ENCODE data around the gene KDELR1.

KDELR1 gene

DNA sequence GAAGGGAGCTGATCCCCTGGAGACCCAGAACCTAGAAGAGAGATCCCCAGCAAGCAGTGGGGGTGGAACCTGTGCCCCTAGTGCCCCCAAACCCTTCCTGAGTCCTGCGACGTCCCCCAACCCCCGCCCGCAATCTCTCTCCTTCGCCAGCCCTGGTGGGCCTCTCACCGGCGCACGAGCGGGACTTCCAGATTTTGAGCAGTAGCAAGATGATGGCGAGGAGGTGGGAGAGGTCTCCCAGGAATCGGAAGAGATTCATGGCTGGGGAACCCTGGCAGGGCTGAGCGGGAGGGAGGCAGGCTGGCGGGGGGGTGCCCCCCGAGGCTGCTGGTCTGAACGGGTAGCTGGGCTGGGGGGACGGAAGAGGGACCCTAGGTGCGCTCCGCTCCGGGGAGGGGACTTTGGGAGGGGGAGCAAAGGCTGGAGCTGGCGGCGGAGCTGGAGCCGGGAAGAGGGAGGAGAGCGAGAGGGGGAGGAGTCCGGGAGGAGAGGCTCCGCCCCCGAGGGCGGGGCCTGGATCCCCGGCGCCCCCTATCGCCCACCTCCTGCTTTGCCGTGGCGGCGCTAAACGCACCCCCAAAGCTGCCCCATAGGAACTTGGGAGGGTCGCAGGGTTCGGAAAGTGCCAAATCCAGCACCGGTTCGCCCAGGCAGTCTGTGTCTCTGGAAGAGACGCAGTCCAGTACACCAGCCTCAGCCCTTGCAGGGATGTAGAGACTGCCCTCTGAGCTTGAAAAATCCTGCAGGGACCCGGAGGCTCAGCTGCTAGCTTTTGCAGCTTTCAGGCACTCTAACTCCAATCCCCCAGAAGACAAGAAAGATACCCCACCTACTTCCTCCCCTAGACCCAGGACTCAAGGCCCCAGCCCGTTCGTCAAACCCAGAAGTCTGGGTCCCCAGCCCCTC, at the start of gene KDELR1:
TSS of gene KDELR1 (minus strand) at position 452 of the 906 bp plus-strand sequence. CDS start at position 259, 193 bp downstream.
- DNase-seq = peak; percentile 36 to 57

DNA sequence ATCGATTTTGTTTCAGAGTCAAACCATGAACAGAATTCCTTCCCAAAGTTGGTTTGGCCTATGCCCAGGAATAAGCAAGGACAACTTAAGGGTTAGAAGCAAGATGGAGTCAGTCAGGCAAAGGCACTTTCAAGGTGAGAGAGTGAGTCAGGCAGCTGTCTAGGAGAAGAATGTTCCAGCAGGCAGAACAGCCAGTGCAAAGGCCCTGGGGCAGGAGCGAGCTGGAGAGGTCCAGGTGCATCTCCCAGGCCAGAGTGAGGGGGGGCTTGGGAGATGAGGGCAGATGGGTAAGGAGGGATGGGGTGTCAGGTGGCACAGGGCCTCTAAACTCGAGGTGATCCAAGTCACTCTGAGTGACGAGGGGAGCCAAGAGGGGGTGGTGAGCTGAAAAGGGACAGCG, 45.2 kb upstream of the KDELR1 start:
- no peak for DNase-seq

DNA sequence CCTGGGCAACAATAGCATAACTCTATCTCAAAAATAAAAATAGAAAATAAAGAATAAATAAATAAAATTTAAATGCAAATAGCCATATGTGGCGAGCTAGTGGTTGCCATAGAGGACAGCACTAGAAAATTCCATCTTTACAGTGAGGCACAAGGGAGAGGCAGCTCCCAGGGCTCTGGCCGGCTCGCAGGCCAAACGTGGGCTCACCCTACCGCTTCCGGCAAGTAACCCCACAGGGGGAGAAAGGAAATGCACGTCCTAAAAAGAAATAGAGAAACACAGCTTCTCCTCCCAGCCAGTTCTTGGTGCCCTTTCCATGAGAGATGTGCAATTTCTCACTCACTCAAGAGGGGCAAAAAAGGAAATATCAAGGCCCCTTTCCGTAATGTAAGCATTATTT, 42.0 kb upstream of the KDELR1 start:
- no peak for DNase-seq

DNA sequence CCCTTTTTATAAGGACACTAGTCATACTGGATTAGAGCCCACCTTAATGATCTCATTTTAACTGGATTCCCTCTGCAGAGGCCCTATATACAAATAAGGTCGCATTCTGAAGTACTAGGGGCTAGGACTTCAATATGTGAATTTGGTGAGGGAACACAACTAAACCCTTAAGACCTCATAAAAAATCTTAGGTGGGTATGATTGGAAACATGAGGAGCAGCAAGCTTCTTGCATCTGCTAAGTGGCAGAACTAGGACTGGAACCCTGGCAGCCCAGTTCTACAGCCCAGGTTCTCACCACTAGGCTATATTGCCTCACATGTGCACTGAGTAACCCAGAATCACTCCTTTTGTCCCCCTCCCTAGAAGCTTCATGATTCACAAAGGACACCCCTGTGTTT, 37.3 kb upstream of the KDELR1 start:
- DNase-seq = no peak

DNA sequence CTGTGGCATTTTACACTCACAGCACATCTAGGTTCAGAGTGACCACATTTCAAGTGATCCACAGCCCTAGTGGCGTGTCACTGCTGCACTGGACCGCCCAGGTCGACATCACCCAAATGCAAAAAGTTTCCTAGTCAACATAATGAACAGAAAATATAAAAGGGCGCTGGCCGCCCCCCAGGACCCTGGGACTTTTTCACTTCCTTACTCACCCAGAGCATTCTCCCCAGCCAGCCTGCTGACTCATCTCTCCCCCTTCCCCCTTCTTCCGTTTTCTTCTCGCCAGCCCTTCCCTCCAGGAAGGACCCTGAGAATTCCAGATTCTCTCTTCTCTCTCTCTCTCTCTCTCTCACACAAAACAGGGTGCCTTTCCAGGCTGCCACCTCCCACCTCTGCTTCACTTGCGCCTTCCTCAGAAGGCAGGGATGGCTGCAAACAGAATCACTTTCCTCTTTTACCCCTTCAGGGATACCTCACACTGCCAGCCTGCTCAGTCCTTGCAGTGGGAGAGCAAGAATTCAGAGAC, 33.4 kb upstream of the KDELR1 start:
- DNase-seq = no peak

DNA sequence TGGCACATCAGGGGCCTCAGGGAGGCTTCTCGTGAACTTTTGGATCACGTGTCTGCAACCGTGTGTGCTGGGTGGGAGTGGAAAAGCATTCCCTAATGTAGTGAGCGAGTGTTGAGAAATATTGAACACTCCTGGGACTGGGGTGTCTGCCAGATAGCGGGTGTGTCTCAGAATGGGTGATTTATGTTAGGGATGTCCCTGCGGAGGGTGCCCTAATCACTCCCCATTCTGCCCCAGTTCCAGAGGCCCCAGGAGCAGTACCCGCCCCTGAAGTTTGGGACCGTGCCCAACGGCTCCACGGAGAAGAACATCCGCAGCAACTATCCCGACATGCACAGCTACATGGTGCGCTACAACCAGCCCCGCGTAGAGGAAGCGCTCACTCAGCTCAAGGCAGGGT, 30.2 kb upstream of the KDELR1 start:
- DNase-seq = no peak

DNA sequence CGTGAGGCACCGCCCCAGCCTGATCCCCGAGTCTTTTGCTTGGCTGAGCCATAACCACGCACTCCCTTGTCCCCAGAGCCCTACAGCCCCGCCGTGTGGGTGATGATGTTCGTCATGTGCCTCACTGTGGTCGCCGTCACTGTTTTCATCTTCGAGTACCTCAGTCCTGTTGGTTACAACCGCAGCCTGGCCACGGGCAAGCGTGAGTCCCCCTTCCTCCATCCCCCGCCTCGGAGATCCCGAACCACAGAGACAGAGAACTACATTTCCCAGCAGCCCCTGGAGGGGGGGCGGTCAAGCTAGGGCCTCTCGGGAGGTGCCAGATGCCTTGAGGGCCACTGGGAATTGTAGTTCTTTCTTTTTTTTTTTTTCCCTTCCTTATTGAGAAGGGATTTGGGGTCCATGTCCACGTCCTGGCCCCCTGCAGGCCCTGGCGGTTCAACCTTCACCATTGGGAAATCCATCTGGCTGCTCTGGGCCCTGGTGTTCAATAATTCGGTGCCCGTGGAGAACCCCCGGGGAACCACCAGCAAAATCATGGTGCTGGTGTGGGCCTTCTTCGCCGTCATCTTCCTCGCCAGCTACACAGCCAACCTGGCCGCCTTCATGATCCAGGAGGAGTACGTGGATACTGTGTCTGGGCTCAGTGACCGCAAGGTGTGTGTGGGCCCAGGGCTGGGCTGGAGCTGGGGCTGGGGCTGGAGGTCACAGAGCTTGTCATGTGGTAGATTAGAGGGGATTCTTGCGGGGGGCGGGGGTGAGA, 28.0 kb upstream of the KDELR1 start:
- DNase-seq = peak in 1 of 2 experiments; percentile 17

DNA sequence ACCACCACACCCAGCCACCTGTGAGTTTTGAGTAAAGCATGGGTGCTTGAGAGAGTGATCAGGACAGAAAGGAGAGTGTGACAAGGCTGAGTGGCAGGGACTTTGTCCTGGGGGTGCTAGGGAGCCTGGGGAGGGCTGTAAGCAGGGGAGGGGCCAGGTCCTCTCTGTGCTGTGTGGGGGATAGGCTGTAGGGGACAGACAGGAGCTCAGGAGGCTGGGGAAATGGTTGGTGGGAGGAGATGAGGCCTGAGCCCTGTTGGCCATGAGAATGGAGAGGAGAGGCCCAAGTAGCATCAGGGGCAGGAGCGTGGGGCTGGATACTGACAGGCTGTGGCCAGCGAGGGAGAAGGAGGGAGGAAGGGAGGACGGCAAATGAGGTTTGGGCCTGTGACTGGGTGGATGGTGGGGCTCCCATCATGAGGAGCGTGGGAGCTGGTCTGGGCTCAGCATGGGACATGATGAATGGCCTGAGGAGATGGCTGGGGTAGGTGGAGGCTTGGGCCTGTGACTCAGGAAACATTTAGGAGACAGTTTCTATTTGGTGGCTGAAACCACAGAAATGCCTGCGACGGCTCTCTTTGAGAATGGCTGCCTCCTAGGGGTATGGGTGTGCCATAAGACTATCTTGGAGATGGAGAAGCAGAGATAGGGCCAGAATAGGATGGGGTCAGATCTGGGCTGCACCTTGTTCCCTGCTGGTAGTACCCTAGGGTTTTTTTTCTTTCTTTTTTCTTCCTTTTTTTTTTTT, 27.1 kb upstream of the KDELR1 start:
- DNase-seq = no peak

DNA sequence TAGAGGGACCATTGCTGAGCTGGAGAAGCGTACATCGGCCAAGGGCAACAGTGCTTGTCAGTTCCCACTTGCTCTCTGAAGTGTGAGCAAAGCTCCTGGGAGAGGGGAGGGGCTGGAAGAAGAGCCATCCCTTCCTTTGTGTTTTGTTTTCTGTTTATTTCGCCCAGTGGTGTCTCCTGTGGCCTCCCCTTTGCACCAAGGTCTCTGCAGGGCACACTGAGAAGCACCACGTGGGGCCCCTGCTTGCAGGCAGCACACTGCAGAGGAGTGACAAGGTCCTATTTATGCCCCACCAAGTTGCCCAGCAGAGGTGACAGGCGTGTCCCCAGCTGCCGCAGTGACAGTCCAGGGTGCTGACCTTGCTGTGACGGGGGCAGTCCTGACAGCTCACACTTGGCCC, 26.1 kb upstream of the KDELR1 start:
- DNase-seq = no peak

DNA sequence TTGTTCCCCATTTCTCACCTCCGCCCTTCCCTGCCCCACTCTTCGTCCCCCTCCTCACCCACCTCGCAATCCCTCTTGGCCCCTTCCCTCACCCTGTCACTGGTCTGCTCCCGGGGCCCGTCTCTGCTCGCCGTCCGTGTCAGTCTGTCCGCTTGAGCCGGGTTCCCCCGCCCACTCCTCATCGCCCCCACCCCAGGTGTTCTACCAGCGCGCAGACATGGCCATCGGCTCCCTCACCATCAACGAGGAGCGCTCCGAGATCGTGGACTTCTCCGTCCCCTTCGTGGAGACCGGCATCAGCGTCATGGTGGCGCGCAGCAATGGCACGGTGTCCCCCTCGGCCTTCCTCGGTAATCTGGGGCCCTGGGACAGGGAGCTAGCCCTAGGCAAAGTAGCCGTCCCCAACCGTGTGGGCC, 24.5 kb upstream of the KDELR1 start:
- DNase-seq = no peak

DNA sequence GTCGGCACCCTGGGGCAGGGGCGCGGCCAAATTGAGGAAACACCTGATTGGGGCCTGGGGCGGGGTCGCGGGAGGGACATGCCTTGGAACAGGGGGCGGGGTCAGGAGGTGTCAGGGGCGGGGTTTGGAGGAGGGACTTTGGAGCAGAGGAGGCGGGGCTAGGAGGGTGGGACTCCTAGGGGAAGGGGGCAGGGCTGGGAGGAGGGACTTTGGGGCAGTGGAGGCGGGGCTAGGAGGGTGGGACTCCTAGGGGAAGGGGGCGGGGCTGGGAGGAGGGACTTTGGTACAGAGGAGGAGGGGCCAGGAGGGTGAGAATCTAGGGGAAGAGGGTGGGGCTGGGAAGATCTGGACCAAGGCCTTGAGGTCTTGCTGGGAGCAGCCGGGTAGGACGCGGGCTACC, 24.0 kb upstream of the KDELR1 start:
- peak in 1 of 2 experiments; percentile 52 for DNase-seq

DNA sequence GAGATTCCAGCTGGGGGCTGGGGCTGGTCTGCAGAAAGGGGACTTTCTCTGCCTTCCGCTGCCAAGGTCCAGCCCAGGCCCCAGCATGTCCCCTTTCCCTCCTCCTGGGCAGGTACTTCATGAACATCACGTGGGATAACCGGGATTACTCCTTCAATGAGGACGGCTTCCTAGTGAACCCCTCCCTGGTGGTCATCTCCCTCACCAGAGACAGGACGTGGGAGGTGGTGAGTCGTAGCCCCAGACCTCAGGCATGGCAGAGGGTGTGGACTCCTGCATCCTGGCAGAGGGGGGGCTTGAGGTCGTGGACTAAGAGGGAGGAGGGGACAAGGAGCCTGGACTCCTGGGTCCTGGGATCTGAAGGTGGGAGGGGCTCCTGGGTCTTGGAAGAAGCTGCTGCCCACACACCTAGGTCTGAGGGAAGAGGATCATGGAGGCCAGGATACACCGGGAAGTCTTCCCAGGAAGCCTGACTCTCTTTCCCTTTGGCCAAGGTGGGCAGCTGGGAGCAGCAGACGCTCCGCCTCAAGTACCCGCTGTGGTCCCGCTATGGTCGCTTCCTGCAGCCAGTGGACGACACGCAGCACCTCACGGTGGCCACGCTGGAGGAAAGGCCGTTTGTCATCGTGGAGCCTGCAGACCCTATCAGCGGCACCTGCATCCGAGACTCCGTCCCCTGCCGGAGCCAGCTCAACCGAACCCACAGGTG, 22.7 kb upstream of the KDELR1 start:
- DNase-seq = no peak

DNA sequence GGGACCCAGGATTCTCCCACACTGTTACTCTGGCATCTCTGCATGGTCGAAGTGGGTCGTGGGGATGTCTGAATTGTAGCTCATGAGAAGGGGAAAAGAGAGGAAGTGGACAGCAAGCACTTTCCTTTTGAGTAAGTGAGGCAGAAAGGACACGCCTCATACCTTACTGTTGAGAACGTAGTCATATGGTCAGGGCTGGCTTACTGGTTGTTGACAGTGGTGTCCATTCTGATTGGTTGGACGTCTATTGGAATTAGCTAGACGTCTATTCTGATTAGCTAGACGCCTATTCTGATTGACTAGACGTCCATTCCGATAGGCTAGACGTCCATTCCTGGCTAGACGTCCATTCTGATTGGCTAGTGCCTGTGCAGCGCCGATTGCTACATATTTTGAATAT, 14.5 kb upstream of the KDELR1 start:
- no peak for DNase-seq

DNA sequence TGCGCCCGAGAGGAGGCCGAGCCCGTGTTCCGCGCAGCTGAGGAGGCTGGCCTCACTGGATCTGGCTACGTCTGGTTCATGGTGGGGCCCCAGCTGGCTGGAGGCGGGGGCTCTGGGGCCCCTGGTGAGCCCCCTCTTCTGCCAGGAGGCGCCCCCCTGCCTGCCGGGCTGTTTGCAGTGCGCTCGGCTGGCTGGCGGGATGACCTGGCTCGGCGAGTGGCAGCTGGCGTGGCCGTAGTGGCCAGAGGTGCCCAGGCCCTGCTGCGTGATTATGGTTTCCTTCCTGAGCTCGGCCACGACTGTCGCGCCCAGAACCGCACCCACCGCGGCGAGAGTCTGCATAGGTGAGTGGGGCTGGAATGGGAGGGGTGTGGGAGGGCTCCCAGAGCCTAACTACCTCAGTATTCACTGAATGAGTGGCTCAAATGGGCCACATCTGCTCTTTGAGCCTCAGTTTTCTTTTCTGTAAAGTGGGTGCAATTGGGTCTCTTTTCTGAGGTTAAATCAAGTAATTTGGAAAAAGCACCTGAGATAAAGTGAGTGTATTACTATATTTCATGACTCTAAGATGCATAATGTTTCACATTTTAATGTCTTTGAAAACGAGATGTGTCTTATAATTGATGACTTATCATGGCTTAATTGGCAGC, 13.8 kb upstream of the KDELR1 start:
- no peak for DNase-seq

DNA sequence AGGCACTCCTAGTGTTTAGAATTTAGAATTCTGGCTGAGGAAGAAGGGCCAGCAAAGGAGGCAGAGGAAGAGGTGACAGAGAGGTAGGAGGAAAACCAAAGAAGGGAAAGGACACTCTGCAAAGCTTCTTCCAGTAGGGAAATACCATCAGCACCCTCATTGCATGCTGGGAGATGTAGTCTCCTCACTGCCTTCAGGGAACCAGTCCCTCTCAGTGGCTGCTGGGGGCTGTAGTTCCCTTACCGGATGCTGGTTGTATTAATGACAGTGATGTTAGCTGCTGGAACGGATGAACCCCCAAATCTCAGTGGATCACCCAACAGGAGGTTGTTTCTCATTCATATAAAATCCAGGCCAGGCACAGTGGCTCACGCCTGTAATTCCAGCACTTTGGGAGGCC, 12.3 kb upstream of the KDELR1 start:
- DNase-seq = peak in 1 of 2 experiments; percentile 11

DNA sequence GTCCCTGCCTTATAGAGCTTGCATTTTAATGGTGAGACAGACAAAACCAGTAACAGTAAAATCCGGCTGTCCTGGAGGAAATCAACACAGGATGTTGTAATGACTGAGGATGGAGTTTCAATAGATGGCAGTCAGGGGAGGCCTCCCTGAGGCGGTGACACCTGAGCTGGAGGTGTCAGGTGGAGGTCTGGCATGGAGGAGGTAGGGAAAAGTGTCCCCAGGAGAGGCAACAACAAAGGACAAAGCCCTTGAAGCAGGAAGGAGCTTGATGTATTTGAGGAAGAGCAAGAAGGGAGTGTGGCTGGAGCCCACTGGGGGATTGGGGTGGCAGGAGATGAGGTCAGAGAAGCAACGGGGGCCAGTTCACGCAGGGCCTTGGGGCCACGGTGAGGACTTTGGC, 9.9 kb upstream of the KDELR1 start:
- DNase-seq = peak in 1 of 2 experiments; percentile 8

DNA sequence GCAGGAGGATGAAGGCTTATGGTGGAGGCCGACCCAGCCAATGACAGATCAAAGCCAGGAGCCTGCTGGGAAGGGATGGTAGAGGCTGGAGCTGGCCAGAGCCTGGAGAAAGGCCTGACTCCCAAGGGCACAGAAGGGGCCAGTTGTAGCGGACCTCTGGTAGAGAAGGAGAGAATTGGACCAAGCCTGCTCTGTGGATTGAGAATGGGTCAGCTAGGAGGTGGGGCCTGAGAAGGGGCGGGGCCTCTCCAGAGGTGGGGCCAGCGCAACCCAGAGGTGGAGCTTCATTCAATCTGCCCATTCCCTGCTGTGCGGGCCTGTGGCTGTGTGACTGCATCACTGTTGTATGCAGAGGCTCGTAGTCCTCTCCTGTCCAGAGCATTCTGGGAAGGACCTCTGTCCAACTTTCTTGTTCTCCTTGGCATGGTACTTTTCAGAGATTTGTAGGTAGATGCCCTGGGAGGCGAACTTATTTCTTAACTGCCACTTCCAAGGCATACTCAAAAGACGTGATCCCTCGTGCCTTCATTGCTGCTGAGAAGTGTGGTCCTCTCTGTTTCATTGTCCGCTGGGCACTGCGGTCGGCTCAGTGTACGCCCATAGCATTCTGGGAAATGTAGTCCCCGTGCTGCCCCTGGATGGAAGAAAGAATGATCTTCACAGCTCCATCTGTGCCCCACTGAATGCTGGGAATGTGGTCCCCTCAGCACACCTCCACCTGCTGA, 8.8 kb upstream of the KDELR1 start:
- DNase-seq = peak in 1 of 2 experiments; percentile 21

DNA sequence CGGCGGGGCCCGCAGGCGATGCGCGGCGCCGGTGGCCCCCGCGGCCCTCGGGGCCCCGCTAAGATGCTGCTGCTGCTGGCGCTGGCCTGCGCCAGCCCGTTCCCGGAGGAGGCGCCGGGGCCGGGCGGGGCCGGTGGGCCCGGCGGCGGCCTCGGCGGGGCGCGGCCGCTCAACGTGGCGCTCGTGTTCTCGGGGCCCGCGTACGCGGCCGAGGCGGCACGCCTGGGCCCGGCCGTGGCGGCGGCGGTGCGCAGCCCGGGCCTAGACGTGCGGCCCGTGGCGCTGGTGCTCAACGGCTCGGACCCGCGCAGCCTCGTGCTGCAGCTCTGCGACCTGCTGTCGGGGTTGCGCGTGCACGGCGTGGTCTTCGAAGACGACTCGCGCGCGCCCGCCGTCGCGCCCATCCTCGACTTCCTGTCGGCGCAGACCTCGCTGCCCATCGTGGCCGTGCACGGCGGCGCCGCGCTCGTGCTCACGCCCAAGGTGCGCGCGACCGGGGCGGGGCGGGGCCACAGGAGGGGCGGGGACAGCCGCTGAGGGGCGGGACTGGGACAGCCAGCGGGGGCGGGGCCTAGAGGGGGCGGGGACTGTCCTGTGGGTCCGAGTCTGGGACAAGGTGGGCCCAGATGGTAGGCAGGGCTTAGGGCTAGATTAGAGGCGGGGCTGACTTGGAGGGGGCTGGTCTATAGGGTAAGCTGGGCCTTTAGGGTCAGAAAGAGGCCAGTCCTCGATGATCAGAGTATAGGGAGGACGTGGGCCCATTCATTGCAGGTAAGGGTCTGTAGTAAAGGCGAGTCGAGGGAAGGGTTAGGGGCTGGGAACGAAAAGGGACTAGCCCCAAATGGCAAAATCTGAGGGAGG, 7.3 kb upstream of the KDELR1 start:
- DNase-seq = peak; percentile 70 to 81

DNA sequence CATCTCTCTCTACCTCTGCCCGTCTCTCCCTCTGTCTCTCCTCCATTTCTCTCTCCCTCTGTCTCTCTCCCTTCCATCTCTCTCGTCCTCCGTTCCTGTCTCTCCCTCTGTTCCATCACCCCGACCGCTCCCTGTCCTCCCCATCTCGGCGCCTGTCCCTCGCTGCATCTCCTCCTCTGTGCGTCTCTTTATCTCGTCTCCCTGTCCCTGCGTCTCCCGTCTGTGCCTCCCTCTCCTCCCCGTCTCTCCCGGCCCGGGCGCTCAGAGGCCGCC, 6.7 kb upstream of the KDELR1 start:
- DNase-seq = no peak
